GM19025 (cell line): ENCODE data around the gene IRF8.

Experiments
- ATAC-seq: cut with Tn5 transposase; IDR thresholded peaks from one replicate; pipeline ENCODE4 v1.9.1; 2021; ENCODE audit warnings: mild to moderate bottlenecking, low read depth, moderate library complexity; ENCODE audit not compliant: unreplicated experiment

Gene IRF8

DNA sequence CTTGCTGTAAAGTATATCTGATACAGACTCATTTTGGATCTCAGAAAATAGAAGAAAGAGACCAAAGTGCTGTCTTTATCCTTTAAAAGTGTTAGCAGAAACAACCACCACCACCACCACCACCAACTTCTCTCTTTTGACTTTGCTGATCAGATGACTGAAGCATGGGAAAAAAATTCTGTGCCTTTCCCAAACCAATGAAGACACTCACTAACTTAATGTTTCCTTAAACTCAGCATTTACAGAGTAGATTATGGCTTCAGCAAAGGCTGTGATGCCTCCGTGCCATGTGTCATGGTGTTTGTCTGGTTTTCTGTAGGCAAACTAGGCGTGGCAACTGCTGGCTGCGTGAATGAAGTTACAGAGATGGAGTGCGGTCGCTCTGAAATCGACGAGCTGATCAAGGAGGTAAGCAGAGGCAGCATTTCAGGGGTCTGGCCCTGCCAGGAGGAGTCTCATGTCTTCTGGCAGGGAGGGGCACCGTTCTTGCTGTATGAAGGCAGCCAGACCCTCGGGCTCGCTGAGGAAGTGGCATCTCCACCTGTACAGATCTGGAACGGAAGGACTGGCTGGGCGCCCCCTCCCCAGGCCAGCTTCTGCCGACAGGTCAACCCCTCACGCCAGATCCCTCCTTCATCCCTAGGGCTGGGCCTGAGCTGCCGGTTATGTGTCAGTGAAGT is 12.4 kb downstream of the IRF8 start:
- ATAC-seq: no peak

GRCh38 chr16:85912211-85912974 is 13.4 kb downstream of the IRF8 start:
- ATAC-seq: no peak

- no peak for ATAC-seq
These were observed 14.2 kb downstream of the IRF8 start for GRCh38 chr16:85913141-85913601.

- no peak for ATAC-seq
These were observed 14.9 kb downstream of the IRF8 start for GRCh38 chr16:85913688-85914422.

DNA sequence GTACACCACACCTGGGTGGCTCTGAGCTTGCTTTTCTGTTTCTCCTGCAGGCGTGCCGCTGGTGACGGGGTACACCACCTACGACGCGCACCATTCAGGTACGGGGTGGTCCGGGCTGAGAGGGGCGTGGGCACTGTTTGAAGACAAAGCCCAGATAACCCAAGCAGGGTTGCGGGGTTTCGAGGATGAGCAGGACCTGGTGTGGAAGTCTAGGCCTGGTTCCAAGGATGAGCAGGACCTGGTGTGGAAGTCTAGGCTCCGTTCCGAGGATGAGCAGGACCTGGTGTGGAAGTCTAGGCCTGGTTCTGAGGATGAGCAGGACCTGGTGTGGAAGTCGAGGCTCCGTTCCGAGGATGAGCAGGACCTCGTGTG is 15.4 kb downstream of the IRF8 start:
- no peak for ATAC-seq

DNA sequence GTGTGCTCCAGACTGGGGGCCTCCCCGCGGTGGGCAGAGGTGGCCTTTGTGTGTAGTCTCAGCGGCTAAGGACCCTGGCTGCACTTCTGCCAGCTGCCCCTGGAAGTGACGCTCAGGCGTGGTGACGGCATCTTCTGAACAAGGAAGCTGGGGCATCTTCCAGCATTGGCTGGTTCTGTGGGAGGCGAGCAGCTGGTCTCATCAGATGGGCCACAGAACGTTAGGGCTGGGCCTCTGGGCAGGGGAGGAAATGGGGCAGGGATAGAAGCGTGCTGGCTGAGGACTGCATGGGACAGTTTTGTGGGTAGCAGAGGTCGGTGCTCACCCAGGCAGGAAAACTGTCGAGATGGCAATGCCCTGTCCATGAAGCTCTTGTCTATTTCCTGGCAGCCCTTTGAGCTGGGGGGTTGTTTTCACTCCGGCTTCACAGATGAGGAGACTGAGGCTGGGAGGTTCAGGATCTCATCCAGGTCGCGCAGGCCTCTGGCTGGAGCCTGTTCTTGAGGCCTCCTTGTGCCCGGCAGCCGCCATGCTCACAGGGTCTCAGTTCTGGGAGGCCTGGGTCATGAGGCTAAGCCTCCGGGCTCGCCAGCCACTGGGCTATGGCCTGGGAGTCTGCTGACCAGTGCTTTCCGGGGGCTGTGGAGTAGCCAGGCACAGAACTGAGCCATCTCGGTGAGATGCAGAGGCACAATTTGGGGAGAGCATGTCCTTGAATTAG is 16.3 kb downstream of the IRF8 start:
- no peak for ATAC-seq

DNA sequence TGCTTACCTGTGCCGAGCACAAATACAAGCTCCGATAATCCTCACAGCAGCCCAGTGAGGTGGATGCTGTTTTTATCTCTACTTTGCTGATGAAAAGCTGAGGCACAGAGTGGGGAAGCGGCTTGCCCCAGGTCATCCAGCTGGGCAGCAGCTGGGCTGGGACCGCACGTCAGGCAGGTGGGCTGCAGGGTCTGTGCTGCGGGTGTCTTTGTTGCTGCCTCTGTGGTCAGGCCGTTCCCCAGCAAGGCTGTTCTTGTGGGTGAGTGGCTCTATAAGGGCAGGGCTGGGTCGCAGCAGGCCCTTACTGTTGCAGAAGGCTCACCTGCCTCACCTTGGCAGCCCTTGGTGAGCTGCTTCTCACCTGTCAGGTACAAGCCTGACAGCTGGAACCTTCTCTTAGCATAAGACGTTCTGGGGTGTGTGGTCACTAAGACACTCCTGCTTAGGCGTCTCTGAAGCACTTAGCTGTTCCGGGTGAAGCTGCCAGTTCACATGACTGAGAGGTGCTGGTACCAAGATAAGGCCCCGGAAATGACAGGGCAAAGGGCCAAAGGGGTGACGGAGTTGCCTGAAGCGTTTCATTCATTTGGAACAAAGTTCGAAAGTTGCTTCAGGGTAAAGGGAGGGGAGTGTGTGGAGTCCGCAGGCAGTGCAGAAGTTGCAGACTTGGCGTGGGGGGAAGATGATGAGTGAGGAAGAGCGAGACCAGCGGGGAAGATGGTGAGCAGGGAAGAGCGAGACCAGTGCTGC is 17.4 kb downstream of the IRF8 start:
- no peak for ATAC-seq

- no peak for ATAC-seq
These were observed 18.1 kb downstream of the IRF8 start for GRCh38 chr16:85917012-85917411.

- no peak for ATAC-seq
These were observed 19.0 kb downstream of the IRF8 start for GRCh38 chr16:85917959-85918358.

DNA sequence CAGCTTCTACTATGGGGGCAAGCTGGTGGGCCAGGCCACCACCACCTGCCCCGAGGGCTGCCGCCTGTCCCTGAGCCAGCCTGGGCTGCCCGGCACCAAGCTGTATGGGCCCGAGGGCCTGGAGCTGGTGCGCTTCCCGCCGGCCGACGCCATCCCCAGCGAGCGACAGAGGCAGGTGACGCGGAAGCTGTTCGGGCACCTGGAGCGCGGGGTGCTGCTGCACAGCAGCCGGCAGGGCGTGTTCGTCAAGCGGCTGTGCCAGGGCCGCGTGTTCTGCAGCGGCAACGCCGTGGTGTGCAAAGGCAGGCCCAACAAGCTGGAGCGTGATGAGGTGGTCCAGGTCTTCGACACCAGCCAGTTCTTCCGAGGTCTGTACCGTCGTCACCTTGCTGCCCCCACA is 19.5 kb downstream of the IRF8 start:
- no peak for ATAC-seq

GRCh38 chr16:85919271-85920267 is 20.6 kb downstream of the IRF8 start:
- ATAC-seq: no peak

- ATAC-seq: no peak
These were observed 22.1 kb downstream of the IRF8 start for GRCh38 chr16:85921026-85921425.

DNA sequence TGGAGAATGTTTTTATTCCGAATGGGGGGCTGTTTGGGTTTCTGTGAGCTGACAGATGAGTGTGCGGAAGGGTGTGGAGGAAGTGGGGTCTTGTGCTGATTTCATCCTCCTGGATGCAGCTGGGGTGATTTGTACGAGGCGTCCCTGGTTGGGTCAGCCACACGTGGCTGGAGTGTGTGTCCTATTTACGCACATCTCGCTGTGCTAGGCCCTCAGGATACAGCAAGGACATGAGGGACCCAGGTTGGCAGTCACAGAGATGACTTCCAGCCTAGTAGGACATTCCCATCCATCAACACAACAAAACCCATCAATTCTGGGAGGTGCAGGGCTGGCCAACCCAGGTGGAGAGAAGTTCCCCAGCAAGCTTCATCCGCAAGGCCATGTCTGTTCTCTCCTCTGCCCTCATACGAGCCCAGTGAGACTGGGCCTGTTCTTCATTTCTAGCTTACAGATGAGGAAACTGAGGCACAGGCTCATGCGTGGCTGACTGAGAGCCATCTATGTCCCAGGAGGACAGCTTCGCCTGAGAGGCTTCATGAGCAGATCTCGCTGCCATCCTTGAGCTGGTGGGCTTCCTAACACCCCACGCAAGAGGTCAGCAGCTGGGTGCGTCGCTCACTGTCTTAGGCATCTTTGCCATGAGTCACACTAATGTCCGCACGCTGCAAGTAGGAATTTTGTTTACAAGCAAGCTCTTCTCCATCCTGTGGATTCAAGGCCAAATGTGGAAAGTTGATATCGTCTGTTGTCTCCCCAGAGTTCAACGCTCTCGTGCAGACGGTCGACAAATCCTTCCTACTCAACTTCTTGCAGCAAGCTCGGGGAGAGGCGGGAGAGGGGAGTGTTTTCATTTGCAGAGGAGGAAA is 24.4 kb downstream of the IRF8 start:
- ATAC-seq: no peak

DNA sequence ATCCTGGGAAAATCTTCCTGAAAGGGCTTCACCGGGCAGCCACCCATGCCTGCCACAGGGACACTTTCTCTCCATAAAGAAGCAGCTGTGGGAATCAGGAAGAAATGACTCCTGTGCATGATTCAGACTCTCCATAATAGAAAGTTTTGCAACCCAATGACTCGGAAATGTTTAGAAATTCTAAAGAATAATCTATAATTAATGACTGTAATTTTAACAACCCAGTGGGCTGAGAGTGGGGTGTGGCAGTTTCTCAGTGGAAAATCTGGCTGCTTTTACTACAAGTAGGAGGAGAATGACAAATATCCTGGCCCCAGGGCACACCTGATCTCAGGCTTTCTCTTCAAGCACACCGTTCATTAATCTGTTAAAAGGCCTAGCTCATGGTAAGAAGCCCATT is 25.7 kb downstream of the IRF8 start:
- no peak for ATAC-seq

- no peak for ATAC-seq
These were observed 27.4 kb downstream of the IRF8 start for GRCh38 chr16:85926370-85926769.

- ATAC-seq: no peak
These were observed 28.4 kb downstream of the IRF8 start for GRCh38 chr16:85927371-85927770.

- ATAC-seq: no peak
These were observed 29.0 kb downstream of the IRF8 start for GRCh38 chr16:85927959-85928358.

- no peak for ATAC-seq
These were observed 29.4 kb downstream of the IRF8 start for GRCh38 chr16:85928401-85928820.
